IPS-18a (cell line): ENCODE measurements around the gene CHAMP1.
A peak's percentile ranks its signal among the peaks of the same experiment; 100 is the strongest.

Experiments
- H3K27ac ChIP-seq: one replicate; pipeline ENCODE4 v1.5.1; 2013; ENCODE audit warnings: low read length
- H3K27me3 ChIP-seq: one replicate; pipeline ENCODE4 v1.6.1; 2013; ENCODE audit warnings: mild to moderate bottlenecking, low read length; ENCODE audit not compliant: control insufficient read depth, insufficient read depth
- H3K36me3 ChIP-seq: one replicate; pipeline ENCODE4 v1.6.1; 2013; ENCODE audit warnings: low read depth, low read length; ENCODE audit not compliant: control insufficient read depth
- H3K4me1 ChIP-seq: one replicate; pipeline ENCODE4 v1.6.1; 2013; ENCODE audit warnings: low read depth, low read length; ENCODE audit not compliant: control insufficient read depth
- H3K4me3 ChIP-seq: one replicate; pipeline ENCODE4 v1.5.1; 2013; ENCODE audit warnings: low read length
- H3K9ac ChIP-seq: one replicate; pipeline ENCODE4 v1.6.1; 2013; ENCODE audit warnings: mild to moderate bottlenecking, low read length, moderate library complexity
- H3K9me3 ChIP-seq: one replicate; pipeline ENCODE4 v1.6.1; 2013; ENCODE audit warnings: low read depth, low read length; ENCODE audit not compliant: control insufficient read depth

The CHAMP1 gene

DNA sequence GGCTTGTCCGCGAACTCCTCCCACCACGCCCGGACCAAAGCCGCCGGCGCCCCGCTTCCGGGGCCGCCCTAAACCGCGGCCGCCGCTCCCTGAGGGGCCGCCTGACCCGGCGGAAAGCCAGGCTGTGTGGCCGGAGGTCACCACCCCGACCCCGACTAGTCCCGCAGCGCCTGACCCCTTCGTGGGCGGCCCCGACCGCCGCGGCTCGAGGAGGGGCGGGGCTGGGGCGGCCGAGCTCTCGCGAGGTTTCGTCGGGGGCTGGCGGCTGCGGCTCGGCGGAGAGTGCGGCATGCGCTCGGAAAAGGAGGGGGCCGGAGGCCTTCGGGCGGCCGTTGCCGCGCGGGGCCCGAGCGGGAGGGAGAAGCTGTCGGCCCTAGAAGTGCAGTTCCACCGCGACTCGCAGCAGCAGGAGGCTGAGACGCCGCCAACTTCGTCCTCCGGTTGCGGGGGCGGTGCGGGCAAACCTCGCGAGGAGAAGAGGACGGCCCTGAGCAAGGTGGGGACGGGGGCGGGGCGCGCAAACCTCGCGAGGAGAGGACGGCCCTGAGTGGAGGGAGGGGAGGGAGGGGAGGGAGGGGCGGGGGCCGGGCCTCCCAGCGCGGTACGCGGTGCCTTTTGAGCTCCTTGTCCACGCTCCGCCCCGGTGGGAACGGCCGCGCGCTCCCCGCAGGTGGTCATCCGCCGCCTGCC lies 32.8 kb upstream of the CHAMP1 start, which contains the start of gene UPF3A:
Gene UPF3A, plus strand, starts transcription at position 251 of the 690 bp plus-strand sequence. Its CDS starts 39 bp downstream, at position 290.
- Histone ChIP-seq H3K9me3 (no peaks in the 10 kb centered on the region), H3K27ac (peak within 1 kb of the TSS; percentile 90), H3K9ac (peak within 1 kb of the TSS; percentile 85), H3K27me3 (no peaks in the 10 kb centered on the region), H3K36me3 (peaks cover 31% of the 10 kb centered on the region), H3K4me1 (peaks cover 13% of the 10 kb centered on the region), H3K4me3 (peak within 1 kb of the TSS; percentile 98)

GRCh38 chr13:114282041-114282670 lies 32.1 kb upstream of the CHAMP1 start:
- Histone ChIP-seq H3K36me3 (peaks cover 37% of the 10 kb centered on the region), H3K27ac (peak overlapping the region; percentile 25), H3K4me3 (peak overlapping the region; percentile 98), H3K9me3 (no peaks in the 10 kb centered on the region), H3K4me1 (peaks cover 13% of the 10 kb centered on the region), H3K27me3 (no peaks in the 10 kb centered on the region), H3K9ac (peak overlapping the region; percentile 85)

GRCh38 chr13:114283576-114283975 lies 30.7 kb upstream of the CHAMP1 start:
- Histone ChIP-seq H3K36me3 (peaks cover 49% of the 10 kb centered on the region), H3K4me1 (peaks cover 13% of the 10 kb centered on the region), H3K9ac (no peak overlapping the region)

GRCh38 chr13:114284680-114285079 lies 29.6 kb upstream of the CHAMP1 start:
- H3K9ac ChIP-seq = no peak overlapping the region
- H3K4me1 ChIP-seq = peaks cover 13% of the 10 kb centered on the region
- H3K36me3 ChIP-seq = peaks cover 48% of the 10 kb centered on the region
- no peak overlapping the region for H3K27ac ChIP-seq
- no peak overlapping the region for H3K4me3 ChIP-seq
- no peaks in the 10 kb centered on the region for H3K9me3 ChIP-seq
- H3K27me3 ChIP-seq = no peaks in the 10 kb centered on the region

More at GRCh38 chr13:114283576-114283975, 30.7 kb upstream of the CHAMP1 start:
- H3K27ac ChIP-seq = no peak overlapping the region
- H3K9me3 ChIP-seq = no peaks in the 10 kb centered on the region
- no peaks in the 10 kb centered on the region for H3K27me3 ChIP-seq
- H3K4me3 ChIP-seq = no peak overlapping the region

GRCh38 chr13:114285166-114285808 lies 29.0 kb upstream of the CHAMP1 start:
- Histone ChIP-seq H3K9me3 (no peaks in the 10 kb centered on the region), H3K4me1 (peaks cover 8% of the 10 kb centered on the region), H3K4me3 (no peak overlapping the region), H3K9ac (no peak overlapping the region), H3K27me3 (no peaks in the 10 kb centered on the region), H3K27ac (no peak overlapping the region), H3K36me3 (peaks cover 50% of the 10 kb centered on the region)

GRCh38 chr13:114286808-114287207 lies 27.5 kb upstream of the CHAMP1 start:
- peaks cover 53% of the 10 kb centered on the region for H3K36me3 ChIP-seq
- no peak overlapping the region for H3K4me3 ChIP-seq
- H3K4me1 ChIP-seq = peaks cover 4% of the 10 kb centered on the region
- H3K9ac ChIP-seq = no peak overlapping the region
- H3K27me3 ChIP-seq = no peaks in the 10 kb centered on the region
- H3K9me3 ChIP-seq = no peaks in the 10 kb centered on the region
- no peak overlapping the region for H3K27ac ChIP-seq

GRCh38 chr13:114288157-114288591 lies 26.1 kb upstream of the CHAMP1 start:
- Histone ChIP-seq H3K9me3 (no peaks in the 10 kb centered on the region), H3K27me3 (no peaks in the 10 kb centered on the region), H3K4me1 (peaks cover 4% of the 10 kb centered on the region), H3K9ac (no peak overlapping the region), H3K36me3 (peaks cover 64% of the 10 kb centered on the region), H3K4me3 (no peak overlapping the region), H3K27ac (no peak overlapping the region)

DNA sequence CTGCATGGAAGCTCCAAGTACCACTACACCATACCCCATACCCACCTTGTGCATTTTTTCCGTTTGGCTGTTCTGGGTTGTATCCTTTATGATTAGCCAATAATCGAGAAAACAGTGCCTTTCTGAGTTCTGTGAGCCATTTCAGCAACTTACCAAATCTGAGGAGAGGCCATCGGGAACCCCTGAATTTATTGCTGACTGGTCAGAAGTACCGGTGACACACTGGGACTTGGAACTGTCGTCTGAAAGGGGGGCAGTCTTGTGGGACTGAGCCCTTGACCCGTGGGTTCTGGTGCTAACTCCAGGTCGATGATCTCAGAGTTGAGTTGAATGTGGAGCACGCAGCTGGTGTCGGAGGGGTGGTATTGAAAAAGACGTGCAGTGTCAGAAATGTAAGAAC lies 17.9 kb upstream of the CHAMP1 start:
- H3K9ac ChIP-seq = no peak overlapping the region
- peaks cover 63% of the 10 kb centered on the region for H3K36me3 ChIP-seq
- no peaks in the 10 kb centered on the region for H3K27me3 ChIP-seq
- no peak overlapping the region for H3K27ac ChIP-seq
- no peaks in the 10 kb centered on the region for H3K4me1 ChIP-seq
- no peak overlapping the region for H3K4me3 ChIP-seq
- H3K9me3 ChIP-seq = no peaks in the 10 kb centered on the region

DNA sequence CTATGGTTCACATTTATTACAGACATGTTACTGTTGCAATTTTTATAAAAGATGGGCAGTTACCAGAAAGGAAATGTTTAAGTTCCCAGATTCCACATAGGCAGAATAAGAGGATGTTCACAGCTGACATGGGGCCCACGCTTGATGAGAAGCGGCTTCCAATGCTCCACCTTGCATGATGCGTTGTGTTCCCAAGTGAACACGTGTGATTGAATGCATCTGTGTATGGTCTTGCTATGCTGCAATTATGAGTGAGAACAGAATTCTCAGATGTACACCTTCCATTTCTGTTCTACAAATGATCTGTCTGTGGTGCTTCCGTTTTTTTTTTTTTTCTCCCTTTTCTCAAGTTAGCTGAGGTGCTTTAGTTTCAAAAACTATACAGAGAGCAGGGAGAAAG lies 17.4 kb upstream of the CHAMP1 start:
- H3K27me3 ChIP-seq = no peaks in the 10 kb centered on the region
- H3K9me3 ChIP-seq = no peaks in the 10 kb centered on the region
- H3K36me3 ChIP-seq = peaks cover 64% of the 10 kb centered on the region
- H3K4me1 ChIP-seq = no peaks in the 10 kb centered on the region
- H3K27ac ChIP-seq = no peak overlapping the region
- no peak overlapping the region for H3K4me3 ChIP-seq
- H3K9ac ChIP-seq = no peak overlapping the region

GRCh38 chr13:114298866-114299265 lies 15.4 kb upstream of the CHAMP1 start:
- peaks cover 66% of the 10 kb centered on the region for H3K36me3 ChIP-seq
- H3K9ac ChIP-seq = no peak overlapping the region
- H3K27me3 ChIP-seq = no peaks in the 10 kb centered on the region
- no peak overlapping the region for H3K4me3 ChIP-seq
- no peak overlapping the region for H3K27ac ChIP-seq
- no peaks in the 10 kb centered on the region for H3K4me1 ChIP-seq
- no peaks in the 10 kb centered on the region for H3K9me3 ChIP-seq

DNA sequence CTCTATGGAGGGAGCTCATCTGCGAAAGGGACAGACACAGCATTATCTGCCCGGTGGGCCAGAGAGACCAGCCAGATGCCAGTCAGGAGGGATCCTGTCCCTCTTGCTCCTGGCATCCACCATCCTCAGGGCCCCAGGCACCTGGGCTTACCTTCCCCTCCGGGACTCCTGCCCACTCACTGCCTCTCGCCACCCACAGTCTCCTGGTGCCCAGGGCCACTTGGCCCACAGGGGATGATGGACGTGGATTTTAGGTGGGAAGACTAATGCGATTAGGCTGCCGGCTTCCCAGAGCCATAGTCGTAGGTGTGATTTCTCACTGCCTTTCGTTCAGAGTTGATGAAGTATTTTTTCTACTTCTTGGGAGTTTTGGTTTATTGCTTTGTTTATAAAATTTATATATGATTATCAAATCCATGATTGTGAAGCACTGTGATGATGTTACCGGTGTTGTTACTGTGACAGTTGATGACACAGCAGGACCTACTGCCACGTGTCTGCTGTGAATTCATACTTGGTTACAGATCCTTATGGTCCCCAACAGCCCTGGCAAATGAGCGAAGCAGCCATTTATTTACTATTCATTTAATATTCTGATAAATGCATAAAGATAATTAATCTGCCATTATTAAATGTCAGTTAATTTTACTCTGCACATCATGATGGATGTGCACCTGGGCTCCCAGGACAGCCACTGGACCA lies 14.5 kb upstream of the CHAMP1 start:
- no peak overlapping the region for H3K27ac ChIP-seq
- no peaks in the 10 kb centered on the region for H3K27me3 ChIP-seq
- no peak overlapping the region for H3K9ac ChIP-seq
- peaks cover 70% of the 10 kb centered on the region for H3K36me3 ChIP-seq
- no peaks in the 10 kb centered on the region for H3K4me1 ChIP-seq
- H3K9me3 ChIP-seq = no peaks in the 10 kb centered on the region
- H3K4me3 ChIP-seq = no peak overlapping the region
